Cortex of kidney (tissue), 1 donor: ENCODE results near the gene ZNF462.
"Not testable (repeated sequence)": the region's sequence is repeated elsewhere in the genome, so short reads cannot be mapped to it uniquely, and the experiment has no call there.

Experiments used
- DNase-seq: peaks from one replicate; lab custom pipeline; 2025; lab: John Stamatoyannopoulos, UW

Gene ZNF462

DNA sequence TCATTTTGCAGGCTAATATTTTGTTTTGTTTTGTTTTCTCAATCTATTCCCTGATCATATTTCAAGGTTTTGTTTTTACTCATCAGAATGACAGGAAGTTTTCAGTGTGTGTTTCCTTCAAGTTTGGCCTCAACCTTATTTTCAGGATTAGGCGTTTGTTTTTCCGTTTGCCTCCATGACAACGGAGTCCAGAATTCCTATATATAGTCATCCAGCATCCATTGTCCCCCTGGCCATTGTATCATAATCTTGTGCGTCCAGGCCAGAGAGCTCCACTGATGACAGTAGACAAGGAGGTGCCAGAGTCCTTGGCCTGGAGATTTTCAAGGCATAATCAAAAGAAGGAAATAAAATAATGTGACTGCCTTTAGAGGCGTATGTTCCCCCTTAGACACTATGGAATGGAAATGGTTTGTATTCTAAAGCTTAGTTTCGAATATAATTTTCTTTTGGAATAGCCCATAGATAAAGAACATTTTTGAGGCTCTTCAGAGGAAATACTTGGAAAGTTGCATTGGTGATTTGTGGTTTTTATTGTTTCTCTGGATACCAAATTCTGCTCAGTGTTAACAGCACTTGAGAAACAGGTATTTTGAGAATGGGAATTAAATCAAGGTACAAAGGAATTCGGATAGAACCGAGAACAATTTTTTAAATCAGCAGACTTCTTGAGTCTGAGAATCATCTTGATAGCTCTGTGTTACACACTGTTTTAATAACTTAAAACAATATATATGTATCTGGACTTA, 99.8 kb downstream of the ZNF462 start:
- DNase-seq = no peak

DNA sequence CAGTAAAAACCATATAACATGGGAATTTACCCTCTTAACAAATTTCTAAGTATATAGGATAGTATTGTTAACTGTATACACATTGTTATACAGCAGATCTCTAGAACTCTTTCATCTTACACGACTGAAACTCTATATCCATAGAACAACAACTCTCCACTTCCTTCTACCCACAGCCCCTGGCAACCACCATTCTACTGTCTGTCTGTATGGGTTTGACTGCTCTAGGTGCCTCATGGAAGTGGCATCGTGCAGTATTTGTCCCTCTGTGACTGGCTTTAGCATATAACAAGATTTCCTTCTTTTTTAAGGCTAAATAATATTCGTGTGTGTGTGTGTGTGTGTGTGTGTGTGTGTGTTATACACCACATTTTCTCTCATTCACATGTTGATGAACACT, 100.7 kb downstream of the ZNF462 start:
- DNase-seq = no peak

DNA sequence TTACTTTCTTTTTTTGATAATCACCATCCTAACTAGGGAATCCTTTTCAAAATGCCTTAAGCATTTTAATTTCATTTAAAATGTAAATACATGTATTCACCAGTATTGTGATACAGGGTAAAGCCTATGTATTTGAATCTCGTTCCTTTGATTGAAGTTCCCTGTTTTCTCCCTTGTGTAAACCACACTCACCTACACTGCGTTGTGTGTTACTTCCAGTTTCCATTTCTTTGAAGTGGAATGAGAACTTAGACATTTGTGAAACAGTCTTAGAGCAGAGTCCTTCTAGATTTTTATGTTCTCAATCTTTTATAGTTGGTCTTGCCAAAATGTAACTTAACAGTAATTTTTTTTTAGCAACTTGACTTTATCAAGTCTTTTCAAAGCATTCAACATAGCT, 101.4 kb downstream of the ZNF462 start:
- no peak for DNase-seq

DNA sequence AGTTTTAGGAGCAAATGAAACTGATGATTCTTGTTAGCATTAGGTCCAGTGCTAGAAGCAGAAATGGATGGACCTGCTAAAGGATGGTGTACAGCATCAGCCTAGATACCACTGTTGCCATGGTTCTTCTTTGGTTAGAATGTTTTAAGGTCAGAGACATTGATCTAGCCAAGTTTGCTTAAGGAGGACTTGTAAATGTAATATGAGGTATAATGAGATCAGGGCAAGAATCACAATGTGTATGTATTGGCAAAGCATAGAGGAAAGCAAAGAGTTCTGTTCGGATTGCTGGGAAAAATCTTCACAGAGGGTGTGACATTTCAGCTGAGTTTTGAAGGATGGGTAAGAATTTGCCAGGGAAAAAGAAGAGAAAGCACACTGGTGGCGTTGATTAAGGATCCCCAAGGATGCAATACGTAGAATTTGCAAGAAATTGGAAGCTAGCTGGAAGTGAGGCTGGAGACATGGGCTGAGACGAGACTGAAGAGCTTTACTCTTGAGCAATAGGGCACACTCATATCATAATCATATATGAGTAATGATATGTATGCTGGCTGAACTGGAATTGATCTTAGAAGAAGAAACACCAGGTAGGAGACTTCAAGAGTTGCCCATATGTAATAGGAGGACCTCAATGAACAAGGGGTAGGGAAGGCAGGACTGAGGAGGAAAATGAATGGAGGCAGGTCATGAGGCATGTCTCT, 102.0 kb downstream of the ZNF462 start:
- DNase-seq = no peak

DNA sequence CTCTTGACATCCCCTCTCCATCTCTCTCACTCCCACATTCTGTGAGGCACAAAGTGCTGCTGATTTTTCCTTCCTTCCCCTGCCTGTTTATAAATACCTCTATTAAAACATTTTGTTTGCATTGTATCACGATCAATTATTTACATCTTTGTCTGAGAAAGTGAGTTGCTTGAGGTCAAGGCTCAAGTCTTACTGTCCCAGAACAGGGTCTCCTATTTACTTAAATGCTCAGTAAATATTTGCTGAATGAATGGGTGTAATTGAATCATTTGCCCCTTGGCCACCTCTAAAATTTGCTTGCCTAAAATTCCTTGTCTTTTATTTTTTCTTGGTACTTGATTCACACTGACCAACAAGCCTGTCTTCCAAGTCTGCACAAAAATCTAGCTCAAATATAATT, 103.5 kb downstream of the ZNF462 start:
- DNase-seq = no peak

DNA sequence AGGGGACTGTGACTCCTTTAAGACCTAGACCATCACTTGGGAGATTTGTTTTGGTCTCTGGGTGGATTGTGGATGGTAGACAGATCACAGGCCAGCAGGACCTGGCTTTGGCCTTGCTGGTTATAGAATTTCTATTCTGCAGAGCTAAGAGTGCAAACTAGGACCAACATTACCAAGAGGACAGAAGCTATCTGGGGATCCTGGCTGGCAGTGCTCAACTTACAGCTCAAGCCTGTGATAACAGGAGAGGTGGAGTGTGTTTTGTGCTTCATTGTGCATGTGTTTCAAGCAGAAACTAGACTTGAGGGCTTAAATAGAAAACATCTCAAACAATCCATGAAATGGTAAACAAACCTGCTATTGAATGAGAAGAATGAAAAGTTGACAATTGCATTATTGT, 106.7 kb downstream of the ZNF462 start:
- no peak for DNase-seq

DNA sequence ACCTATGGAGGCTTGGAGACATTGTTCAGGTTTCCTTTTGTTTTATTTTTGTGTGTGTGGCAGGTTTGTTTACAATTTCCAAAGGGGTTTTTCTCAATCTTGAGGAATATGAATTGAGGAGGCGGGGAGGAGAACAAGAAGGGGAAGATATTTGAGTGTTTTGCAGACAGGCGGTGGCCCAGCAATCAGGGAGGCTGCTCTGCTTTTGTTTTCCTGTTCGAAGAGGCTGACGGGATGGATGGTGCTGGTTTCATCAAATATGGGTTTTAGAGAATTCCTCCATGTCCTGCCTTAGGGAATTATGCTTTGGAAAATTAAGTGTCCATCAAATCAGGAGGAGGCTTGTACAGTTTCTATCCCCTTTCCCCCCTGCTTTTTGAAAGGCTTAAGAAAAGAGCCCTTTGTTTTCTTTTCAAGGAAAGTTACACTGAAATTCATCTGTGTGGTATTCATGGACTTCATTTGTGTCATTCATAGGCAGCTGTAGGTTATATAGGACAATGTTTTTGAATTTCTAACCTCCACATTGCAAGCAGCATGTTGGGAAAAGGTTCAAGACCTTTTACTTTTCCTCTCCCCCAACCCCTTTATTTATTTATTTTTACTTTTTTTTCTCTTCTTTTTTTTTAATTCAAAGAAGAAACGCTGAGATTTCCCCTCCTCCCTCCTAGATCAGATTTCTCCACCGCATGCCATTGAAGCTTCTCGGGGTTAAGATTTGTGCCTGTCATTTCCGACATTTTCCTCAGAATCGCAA, 107.4 kb downstream of the ZNF462 start:
- no peak for DNase-seq

DNA sequence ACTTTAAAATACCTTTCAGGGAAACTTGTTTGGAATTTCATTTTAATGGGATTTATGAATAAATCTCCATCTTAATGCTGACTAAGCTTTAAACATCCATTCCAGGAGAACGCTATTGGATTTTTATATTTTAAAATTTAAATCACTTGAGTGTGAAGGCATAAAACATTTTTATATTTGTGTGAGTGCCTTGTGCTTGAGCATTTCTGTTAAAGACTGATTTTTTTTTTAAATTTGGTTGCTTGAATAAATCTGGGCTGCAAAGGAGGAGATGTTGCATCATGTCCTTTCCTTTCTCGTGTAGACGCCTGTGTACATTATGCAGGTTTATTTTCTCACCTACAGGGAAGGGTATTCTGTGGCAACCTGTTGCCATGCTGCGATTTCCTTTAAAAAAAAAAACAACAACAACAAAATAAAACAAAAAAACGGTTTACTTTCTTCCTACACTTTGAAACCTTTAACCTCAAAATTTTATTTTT, 108.1 kb downstream of the ZNF462 start:
- DNase-seq = no peak

DNA sequence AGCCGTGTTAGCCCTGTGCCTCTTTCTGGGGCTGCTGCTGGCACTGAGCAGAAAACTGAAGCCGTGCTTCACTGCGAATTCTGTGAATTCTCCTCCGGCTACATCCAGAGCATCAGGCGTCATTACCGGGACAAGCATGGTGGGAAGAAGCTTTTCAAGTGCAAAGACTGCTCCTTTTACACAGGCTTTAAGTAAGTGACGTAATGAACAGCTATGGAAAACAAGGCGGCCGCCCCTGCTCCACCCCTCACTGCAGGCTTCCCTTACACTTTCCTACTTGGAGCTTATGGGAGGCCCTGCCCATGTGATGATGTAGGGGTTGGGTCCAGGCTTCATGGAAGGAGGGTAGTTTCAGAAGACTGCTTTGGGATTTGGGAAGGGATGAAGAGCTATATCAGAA, 109.1 kb downstream of the ZNF462 start:
- no peak for DNase-seq

DNA sequence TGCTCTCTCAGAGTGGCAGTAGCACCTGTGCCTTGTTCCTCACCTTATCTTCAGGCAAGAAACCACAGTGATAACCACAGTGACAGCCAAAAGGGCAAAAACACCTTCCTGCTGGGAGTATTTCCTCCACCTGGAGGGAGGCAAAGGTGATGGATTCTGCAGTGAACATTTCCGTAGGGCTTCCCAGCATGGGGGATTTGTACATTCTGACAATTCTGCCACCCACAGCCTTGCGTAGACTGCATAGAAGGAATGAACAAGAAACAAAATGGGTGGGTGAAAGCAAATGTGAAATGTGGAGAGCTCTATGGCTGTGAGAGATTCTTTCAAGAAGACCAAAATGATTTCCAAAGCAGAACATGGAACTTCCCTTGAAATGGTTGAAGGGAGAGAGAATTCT, 111.4 kb downstream of the ZNF462 start:
- DNase-seq = no peak

DNA sequence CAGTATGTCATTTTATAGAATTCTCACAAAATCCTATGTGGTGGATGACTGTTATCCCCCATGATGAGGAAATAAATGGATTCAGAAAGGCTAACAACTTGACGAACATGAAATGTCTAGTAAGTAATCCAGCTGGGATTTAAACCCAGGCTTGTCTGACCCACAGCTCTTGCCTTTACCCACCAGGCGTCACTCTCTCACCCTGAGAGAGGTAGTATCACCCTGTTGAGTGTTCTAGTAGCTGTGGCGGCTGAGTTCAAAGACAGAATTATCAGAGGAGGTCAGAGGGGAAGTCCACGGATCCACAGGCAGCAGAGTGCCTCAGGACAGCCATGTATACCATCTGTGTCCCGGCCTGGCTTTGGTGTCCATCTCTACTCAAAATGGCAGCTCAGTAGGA, 113.8 kb downstream of the ZNF462 start:
- DNase-seq = no peak

DNA sequence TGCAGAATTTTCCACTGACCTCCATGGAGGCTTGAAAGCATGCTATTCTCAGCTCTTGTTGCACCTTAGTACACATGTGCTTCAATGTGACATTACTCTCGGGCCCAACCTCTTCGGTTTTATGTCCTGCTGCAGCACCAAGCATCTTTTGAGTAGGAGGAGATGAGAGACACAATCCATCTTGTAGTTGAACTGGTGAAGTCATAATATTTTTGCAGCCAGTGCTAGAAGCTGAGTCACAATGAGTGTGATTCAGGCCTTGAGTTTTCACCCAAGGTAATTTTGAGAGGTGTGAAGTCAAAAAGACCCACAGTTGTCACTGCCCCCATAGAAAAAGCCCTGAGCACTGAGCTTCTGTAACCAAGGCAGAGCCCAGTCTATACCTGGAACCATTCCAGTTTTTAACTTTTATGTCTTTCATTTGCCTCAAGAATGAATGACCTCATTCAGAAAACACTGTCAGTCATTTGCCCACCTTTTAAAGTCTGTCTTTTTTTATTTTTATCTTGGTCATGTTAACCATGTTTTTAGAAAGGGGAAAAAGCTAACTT, 117.7 kb downstream of the ZNF462 start:
- DNase-seq = no peak

DNA sequence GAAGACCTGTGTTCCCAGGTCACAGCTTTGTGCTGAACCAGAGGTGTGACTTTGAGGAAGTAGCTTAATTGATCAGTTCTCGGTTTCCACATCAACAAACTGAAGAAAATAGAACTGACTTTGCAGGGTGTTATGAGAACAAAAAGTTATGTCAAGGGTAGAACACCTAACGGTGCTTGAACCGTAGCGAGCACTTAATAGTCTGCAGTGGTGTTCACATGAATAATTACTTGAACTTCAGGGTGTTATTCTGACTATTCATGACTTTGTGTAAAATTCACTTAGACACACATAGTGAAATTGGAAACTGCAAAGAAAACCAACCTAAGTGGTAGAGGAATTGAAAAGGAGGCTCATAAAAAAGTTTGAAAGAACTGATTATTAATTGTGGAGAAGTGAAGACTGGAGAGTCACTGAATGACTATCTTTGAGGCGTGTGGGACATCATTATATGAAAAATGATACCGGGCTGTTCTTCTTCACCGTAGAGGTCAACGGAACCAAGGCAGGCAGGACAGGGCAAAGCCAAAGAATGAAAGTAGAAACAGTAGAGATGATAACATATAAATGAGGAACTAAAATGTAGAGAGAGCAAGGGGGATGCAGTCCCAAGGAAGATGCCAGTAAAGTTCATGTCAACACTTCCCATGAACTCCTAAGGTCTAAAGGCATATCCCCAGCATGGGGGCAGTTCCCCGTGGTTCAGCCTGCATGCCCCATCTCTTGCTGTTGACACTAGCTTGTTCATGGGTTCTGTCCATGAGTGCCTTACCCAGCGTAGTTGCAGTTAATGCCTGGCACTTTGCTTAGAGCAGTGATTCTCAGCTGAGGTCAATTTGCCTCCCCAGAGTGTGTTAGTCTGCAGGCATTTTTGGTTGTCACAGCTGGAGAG, 118.7 kb downstream of the ZNF462 start:
- no peak for DNase-seq

DNA sequence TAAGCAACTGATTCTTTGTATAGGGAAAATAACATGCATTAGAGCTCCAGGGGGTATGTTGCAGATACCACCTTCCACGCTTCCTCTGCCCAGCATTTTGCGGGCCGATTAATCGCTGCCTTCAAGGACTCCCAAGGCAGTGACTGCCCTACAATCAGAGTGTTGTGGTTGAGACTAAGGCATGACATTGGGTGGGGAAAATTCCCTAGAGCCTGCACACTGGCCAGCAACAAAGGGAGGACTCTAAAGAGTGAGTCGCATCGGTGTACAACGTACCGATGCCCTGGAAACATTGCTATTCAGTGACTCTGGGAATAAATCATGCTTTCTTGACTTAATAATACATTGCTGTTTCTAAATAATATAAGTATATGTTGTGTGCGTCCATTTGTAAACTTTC, 119.7 kb downstream of the ZNF462 start:
- DNase-seq = no peak

DNA sequence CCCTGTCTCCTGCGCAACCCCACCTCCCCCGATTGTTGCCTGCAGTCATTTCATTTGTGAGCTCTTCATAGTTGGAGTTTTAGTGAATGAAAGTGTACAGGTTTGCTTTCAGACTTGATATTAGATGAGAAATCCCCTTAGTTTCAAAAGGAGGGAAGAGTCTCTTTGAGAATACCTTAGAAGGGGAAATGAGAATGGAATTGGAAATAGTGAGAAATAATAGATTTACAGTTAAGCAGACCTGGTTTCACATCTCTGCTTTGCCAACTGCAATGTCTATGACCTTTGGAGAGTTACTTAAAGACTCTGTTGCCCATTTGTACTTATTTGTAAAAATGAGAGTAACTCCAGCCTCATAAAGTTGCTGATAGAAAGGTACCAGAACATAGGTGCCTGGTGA, 120.4 kb downstream of the ZNF462 start:
- no peak for DNase-seq

DNA sequence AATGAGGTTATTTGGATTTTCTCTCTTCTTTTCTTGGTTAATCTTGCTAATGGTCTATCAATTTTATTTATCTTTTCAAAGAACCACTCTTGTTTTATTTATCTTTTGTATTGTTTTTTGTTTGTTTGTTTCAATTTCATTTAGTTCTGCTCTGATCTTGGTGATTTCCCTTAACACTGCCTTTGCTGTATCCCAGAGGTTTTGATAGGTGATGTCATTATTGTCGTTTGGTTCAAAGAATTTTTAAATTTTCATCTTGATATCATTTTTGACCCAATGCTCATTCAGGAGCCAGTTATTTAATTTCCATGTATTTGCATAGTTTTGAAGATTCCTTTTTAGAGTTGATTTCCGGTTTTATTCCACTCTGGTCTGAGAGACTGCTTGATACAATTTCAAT, 126.9 kb downstream of the ZNF462 start:
- not testable (repeated sequence) for DNase-seq

DNA sequence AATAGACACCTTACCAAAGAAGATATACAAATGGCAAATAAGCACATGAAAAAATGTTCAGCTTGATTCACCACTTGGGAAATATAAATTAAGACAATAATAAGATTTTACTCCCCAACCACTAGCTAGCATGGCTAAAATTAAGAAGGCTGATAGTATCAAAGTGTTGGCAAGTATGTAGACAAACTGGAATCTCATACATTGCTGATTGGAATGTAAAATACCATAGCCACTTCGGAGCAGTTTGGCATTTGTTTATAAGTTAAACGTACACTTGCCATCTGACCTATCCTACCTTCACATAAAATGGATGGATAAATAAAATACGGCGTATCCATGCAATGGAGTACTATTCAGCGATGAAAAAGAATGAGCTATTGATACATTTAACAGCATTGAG, 129.2 kb downstream of the ZNF462 start:
- no peak for DNase-seq

DNA sequence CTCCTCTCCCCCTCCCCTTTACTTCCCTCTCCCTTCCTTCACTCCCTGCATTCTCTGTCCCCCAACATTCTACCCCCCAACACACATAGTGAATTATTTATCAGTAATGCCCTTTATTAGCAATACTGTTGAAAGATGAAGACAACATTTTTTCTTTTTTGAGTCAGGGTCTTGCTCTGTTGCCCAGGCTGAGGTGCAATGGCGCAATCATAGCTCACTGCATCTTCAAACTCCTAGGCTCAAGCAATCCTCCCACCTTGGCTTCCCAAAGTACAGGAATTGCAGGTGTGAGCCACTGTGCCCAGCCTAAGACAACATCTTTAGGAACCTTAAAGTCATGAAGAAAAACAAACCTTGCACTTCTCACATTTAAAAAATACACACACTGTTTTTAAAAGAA, 130.6 kb downstream of the ZNF462 start:
- no peak for DNase-seq

DNA sequence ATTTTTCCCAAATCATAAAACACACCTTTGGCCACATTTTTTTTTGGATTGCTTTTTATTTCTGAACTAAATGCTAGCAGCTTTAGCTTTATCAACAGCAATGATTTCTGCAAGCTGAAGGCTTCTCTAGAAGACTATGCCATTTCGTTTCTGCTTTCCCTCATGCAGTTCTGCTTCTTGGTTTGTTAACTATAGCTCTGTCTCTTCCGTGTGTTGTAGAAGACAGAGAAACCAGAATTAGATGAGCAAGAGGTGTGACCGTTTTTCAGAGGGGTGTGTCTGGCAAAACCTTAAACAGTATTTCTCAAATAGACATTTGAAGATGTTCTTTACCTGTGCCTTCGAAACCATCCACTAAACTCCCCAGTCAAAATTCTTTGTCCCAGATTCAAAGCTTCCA, 131.5 kb downstream of the ZNF462 start:
- DNase-seq = no peak

DNA sequence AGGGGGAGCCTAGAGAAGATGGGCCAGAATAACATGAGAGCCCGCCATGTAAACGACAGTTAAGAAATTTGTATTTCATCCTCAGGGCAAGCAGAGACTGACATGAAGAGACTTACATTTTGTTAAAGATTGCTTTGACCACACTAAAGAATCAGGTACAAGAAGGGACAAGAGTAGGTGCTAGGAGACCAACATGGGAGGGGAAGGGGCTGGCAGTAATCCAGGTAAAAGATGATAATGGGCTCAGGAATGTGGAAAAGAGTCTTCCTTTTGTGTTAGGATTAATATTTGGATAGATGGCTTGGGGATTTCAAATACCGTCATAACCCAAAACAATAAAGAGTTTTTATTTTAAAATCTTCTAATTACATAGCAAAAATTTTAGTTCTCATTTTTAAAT, 137.3 kb downstream of the ZNF462 start:
- DNase-seq = no peak

DNA sequence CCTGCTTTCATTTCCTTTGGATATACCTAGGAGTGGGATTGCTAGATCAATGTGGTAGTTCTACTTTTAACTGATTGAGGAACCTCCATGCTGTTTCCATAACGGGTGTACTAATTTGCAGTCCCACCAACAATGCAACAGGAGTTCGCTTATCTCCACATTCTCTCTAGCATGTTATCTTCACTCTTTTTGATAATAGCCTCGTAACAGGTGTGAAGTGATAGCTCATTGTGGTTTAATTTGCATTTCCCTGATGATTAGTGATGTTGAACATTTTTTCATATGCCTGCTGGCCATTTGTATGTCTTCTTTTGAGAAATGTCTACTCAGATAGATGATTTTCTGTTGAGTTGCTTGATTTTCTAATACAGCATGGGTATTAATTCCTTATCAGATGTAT, 142.2 kb downstream of the ZNF462 start:
- no peak for DNase-seq

DNA sequence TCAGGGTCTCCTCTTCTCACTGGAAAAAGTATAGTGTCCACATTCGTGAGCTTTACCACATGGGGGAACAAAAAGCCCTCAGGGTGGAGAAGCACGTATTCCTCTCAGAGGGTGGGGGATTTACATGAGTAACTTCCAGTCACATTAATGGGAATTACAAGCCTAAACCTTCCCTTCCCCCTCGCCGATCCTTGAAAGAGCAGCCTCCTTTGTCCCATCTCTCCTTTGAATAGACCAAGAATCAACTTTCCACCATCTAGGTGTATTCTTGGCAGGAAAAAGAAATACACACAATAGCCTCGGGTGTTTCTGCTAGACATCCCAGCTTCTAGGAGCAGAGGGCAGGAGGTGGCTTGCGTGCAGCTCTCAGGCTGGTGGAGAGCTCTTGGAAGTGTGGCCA, 144.4 kb downstream of the ZNF462 start:
- no peak for DNase-seq
